WERI-Rb-1 (cell line): ENCODE measurements around the gene SPATA31E1.

Source experiments
- DNase-seq: peaks from one replicate; pipeline ENCODE4 v3.0.0-alpha.2; 2020
- H3K27ac ChIP-seq: fragments of 250-450 bp; sonication (Bioruptor Pico); 2 replicates; pipeline ENCODE4 v1.5.1; 2020; ENCODE audit warnings: mild to moderate bottlenecking, moderate library complexity
- H3K27me3 ChIP-seq: fragments of 250-450 bp; sonication (Bioruptor Pico); 2 replicates; pipeline ENCODE4 v1.5.1; 2021; ENCODE audit warnings: mild to moderate bottlenecking, low read depth, moderate library complexity; ENCODE audit not compliant: insufficient read depth, severe bottlenecking
- H3K36me3 ChIP-seq: fragments of 250-450 bp; sonication (Bioruptor Pico); 2 replicates; pipeline ENCODE4 v1.5.1; 2020; ENCODE audit warnings: mild to moderate bottlenecking, moderate library complexity
- H3K4me3 ChIP-seq: 2 replicates; pipeline ENCODE4 v1.5.1; 2011; ENCODE audit warnings: low read depth, mild to moderate bottlenecking, control low read depth, low read length
- H3K9me3 ChIP-seq: fragments of 250-450 bp; sonication (Bioruptor Pico); 2 replicates; pipeline ENCODE4 v1.5.1; 2021; ENCODE audit warnings: mild to moderate bottlenecking, moderate library complexity; ENCODE audit not compliant: severe bottlenecking
- CTCF ChIP-seq: IDR thresholded peaks from 2 replicates; pipeline ENCODE4 v1.5.1; 2011; ENCODE audit warnings: low read depth, mild to moderate bottlenecking, control low read depth, inconsistent platforms, low read length

The SPATA31E1 gene

GRCh38 chr9:87859137-87859536, 23.5 kb upstream of the SPATA31E1 start:
- H3K27me3 ChIP-seq: no peaks in the 10 kb centered on the region
- H3K27ac ChIP-seq: no peak overlapping the region
- TF ChIP-seq CTCF: no peak

GRCh38 chr9:87859786-87860185, 22.9 kb upstream of the SPATA31E1 start:
- DNase-seq: no peak
- no peaks in the 10 kb centered on the region for H3K9me3 ChIP-seq
- no peak overlapping the region for H3K4me3 ChIP-seq
- H3K27me3 ChIP-seq: no peaks in the 10 kb centered on the region
- no peak for TF ChIP-seq CTCF
- no peaks in the 10 kb centered on the region for H3K36me3 ChIP-seq
- H3K27ac ChIP-seq: no peak overlapping the region

More at GRCh38 chr9:87859137-87859536, 23.5 kb upstream of the SPATA31E1 start:
- Histone ChIP-seq H3K36me3 (no peaks in the 10 kb centered on the region), H3K9me3 (no peaks in the 10 kb centered on the region), H3K4me3 (no peak overlapping the region)
- no peak for DNase-seq

GRCh38 chr9:87861332-87861731, 21.3 kb upstream of the SPATA31E1 start:
- Histone ChIP-seq H3K4me3 (no peak overlapping the region), H3K36me3 (no peaks in the 10 kb centered on the region), H3K27me3 (no peaks in the 10 kb centered on the region), H3K27ac (no peak overlapping the region), H3K9me3 (no peaks in the 10 kb centered on the region)
- TF ChIP-seq CTCF: no peak
- DNase-seq: no peak

- no peak for TF ChIP-seq CTCF
- DNase-seq: no peak
- Histone ChIP-seq H3K9me3 (no peaks in the 10 kb centered on the region), H3K4me3 (no peak overlapping the region), H3K27ac (no peak overlapping the region), H3K27me3 (no peaks in the 10 kb centered on the region), H3K36me3 (no peaks in the 10 kb centered on the region)
Observed at GRCh38 chr9:87862536-87863268, 20.0 kb upstream of the SPATA31E1 start.

- Histone ChIP-seq H3K36me3 (no peaks in the 10 kb centered on the region), H3K27me3 (no peaks in the 10 kb centered on the region), H3K9me3 (no peaks in the 10 kb centered on the region), H3K27ac (no peak overlapping the region), H3K4me3 (no peak overlapping the region)
- TF ChIP-seq CTCF: no peak
- DNase-seq: no peak
Observed at GRCh38 chr9:87863882-87864465, 18.7 kb upstream of the SPATA31E1 start.
